SH-SY5Y (cell line): Measurements from ENCODE around the gene DOCK9.

Experiments used
- GATA2 ChIP-seq: IDR thresholded peaks from 2 replicates; pipeline ENCODE4 v1.6.1; 2011; ENCODE audit warnings: mild to moderate bottlenecking, low read depth, low read length
- GATA3 ChIP-seq: IDR thresholded peaks from 2 replicates; pipeline ENCODE4 v1.6.1; 2011; ENCODE audit warnings: low read depth, mild to moderate bottlenecking, low read length, moderate library complexity

Gene DOCK9

DNA sequence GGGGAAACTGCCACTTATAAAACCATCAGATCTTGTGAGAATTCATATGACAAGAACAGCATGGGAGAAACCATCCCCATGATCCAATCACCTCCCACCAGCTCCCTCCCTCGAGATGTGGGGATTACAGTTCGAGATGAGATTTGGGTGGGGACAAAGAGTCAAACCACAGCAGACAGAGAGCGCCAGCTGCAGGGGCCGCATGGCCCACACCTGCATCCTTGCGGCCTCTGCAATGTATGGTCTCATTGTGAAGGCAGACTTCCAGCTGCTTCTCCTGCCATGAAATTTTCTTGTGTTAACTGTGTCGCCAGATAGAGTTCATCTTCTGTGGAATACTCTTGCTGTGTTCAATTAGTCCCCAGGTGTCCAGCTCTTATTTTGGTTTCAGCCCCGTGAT lies 208.1 kb downstream of the DOCK9 start:
- TF ChIP-seq GATA2, result no peak
- TF ChIP-seq GATA3, result no peak

DNA sequence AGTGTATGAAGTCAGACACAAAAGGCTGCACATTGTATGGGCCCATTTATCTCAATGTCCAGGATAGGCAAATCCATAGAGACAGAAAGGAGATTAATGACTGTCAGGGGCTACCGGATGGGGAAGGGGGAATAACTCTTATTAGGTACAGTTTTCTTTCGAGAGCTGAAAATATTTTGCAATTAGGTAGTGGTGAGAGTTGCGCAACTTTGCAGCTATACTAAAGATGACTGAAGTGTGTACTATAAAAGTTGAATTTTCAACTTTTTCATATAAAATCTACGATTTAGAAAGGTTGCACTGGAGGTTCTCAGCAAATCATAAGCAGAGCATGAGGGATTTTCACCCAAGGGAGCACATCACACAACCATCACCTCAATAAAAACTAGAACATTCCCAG lies 209.3 kb downstream of the DOCK9 start:
- TF ChIP-seq GATA2, result no peak
- TF ChIP-seq GATA3, result no peak

DNA sequence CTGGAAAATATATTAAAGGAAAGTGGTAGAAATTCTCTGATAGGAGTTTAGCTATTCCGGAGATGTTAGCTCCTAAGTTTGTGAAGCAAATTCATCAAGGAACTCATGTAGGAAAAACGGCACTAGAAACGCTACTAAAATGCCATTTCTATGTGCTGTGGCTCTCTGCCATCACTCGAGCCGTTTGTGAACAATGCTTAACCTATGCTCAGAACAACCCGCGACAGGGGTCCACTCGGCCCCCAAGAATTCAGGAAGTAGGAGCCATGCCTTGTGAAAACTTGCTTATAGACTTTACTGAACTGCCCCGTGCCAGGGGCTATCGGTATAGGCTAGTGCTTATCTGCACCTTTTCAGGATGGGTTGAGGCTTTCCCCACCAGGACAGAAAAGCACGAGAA lies 211.2 kb downstream of the DOCK9 start:
- TF ChIP-seq GATA3 (no peak), GATA2 (no peak)

- TF ChIP-seq GATA3 (no peak), GATA2 (no peak)
These were observed 211.8 kb downstream of the DOCK9 start for GRCh38 chr13:98765996-98766519.

GRCh38 chr13:98761986-98762616 lies 215.8 kb downstream of the DOCK9 start:
- TF ChIP-seq GATA3, result no peak
- no peak for TF ChIP-seq GATA2

DNA sequence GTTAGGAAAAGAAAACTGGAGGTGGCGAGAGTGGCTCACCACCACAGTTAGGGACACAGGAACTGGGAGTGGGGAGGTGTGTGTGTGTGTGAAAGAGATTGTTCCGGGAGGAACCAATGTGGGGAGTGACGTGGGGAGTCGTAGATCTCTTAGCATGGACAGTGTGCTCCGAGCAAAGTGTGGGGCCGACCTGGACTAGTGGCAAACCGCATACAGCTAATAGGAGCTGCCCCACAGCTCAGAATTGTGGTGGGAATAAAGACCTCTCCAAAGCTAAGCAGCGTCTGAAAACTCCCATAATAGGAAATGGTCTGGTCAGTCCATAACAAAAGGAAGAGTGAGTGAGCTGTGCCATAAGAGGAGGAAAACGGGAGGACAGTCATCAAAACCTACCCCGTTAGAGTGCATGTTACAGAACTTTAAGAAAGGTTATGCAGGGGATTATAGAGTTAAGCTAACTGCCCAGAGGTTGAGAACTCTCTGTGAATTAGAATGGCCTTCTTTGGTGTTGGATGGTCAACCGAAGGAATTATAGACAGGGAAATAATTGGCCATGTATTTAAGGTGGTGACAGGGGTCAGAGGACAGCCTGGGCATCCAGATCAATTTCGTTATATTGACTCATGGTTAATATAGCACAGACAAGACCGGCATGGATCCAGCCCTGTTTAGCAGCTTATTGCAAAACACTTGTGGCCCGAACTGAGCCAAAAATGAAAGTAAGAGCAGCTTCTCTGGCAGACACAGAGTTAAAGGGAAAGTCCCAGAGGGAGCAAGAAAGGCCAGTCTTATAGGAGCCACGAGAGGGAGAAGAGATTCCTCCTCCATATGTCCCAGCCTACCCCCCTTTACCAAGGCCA lies 216.5 kb downstream of the DOCK9 start:
- TF ChIP-seq GATA2 (no peak), GATA3 (no peak)

DNA sequence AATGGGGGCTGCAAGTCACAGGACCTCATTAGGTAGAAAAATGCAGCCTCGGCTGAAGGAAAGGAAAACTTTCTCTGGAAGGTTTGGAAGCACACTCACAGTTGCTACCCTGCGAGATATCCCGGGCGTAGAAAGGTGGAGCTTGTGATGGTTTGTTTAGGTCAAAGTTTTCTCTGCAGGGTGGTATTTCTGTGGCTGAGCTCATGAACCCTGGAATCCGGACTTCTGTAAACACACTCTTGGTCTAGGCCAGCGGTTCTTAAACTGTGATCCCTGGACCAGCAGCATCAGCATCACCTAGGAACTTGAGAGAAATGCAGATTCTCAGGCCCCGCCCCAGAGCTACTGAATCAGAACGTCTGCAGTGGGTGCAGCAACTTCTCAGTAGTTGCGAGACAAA lies 222.1 kb downstream of the DOCK9 start:
- TF ChIP-seq GATA3 (no peak), GATA2 (no peak)

- TF ChIP-seq GATA2, result no peak
- no peak for TF ChIP-seq GATA3
These were observed 222.7 kb downstream of the DOCK9 start for GRCh38 chr13:98755116-98755515.

DNA sequence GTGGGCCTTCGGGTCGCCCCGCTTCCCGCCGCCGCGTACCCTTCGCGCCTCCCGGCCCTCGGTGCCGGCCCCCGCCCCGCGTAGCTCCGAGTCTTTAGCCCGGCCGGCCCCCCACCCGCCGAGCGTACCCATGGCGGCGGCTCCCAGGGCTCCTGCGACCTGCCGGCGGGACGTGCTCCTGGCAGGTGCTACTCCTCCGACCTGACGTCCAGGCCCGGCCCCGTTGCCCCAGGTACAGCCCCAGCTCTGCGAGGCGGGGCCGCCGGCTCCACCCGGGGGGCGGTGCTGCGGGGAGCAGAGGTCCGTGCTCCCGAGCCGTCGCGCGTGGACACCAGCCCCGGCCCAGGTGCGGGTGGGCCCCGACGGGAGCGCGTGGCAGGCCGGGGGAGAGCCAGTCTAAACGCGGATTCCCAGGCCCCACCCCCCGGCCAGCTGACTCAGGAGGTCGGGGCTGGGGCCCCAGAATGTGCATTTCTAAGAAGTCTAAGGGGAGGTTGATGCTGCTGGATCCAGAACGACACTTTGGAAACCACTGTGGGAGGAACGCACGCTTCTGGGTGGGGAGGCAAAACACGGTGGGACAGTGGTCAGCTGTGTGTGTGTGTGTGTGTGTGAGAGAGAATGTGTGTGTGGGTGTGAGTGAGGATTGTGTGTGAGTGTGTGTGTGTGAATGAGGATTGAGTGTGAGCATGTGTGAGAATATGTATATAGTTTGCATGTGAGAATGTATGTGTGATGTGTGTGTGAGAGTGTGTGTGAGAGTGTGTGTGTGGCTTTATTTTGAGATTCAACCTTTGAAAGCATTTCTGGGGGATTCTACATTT lies 225.2 kb downstream of the DOCK9 start, which contains the start of gene SLC15A1:
Gene SLC15A1, minus strand, starts transcription at position 206 of the 824 bp plus-strand sequence. Its CDS starts 74 bp downstream, at position 132.
- TF ChIP-seq GATA3, result no peak
- no peak for TF ChIP-seq GATA2

DNA sequence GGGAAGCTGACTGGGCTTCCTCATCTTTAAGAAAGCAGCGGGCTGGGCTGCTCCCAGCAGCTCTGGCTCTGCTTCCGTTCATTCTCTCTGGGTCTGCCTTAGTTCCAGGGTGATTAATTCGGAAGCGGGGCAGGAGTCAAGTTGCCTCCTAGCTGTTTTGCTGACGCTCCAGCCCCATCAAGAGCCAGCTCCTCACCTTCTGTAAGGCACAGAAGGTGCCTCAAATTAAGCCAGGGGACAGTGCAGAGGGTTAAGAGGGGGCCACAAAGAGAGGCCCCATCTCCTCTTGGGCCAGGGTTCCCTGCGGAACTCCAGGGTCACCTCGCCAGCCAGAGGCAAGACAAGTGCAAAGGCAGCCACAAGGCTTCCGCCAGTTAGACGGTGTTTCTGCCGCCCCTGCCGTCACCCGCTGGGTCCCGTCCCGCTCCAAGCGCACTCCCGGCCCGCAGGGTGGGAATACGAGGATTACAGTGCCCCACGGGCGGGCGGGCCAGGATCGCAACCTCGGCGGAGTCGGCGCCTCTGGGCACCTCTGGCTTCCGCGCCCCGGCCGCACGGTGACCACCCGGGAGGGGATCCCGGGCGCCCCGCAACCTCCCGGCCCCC lies 225.9 kb downstream of the DOCK9 start:
- TF ChIP-seq GATA3, result no peak
- TF ChIP-seq GATA2, result no peak

DNA sequence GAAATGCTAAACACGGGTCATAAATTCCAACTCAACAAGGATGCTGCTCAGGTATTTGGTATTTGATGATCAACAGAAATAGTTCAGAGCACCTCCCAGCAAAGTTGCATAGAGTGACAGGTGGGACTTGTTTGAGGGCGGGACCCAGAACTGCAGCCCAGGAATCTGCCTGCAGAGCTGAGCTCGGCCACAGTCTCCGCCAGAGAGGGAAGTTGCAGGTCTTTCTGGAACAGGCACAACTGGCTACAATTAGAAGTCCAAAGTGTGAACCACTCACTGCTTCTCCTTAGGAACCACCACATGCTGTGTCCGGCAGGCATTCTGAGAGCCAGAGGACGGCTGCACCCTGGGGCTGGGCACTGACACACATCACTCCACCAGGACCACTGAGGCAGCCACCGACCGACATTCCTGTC lies 226.5 kb downstream of the DOCK9 start:
- no peak for TF ChIP-seq GATA2
- TF ChIP-seq GATA3, result no peak

DNA sequence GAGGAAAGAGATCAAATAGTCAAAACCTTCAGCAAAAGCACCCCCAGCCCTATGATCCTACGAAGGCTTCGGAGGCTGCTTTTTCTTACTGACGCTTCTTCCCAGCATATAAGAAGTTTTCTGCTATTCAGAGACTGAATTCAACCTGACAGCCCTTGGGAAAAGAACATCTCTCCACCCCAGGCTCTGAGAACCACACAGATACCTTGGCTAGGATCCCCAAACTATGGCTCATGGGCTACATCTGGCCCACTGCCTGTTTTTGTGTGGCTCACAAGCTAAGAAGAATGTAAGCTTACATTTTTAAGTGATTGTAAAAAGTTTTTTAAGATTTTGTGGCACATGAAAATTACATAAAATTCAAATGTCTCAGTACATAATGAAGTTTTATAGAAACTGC lies 228.4 kb downstream of the DOCK9 start:
- TF ChIP-seq GATA3, result no peak
- TF ChIP-seq GATA2, result no peak

DNA sequence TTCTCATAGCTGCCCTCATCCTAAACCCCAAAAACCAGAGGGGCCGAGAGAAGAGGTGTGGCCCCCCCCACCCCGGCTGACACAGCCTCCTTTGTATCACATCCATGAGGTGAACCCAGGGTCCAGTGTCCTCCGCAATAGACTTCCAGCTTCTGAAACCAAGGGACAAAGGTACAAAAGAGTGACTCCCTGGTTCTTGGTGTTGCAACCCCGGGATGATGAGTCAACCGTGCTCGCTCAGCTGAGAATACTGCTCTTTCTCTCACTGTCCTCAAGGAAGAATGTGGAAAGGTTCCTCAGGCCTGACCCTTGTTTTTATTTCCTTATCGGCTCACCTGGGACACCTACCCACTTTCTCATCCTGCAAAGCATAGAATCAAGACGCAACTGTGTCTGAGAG lies 230.9 kb downstream of the DOCK9 start:
- TF ChIP-seq GATA2 (no peak), GATA3 (no peak)
